ENCODE data around the gene PCYT1B.

DNA sequence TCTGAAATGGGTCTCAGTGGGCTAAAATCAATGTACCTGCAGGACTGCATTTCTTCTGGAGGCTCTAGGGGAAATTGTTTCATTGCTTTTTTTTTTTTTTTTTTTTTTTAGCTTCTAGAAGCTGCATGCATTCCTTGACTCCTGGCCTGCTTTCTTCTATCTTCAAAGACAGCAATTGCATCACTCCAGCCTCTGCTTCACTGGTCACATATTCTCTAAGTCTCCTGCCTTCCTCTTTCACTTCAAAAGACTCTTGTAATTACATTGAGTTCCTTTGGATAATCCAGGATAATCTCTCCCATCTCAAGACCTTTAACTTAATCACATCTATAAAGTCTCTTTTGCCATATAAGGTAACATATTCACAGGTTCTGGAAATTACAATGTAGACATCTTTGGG lies 11.3 kb upstream of the PCYT1B start:
- no peak for TF ChIP-seq EZH2 (IDR thresholded peaks at IDR 0.05; ENCODE audit: borderline replicate concordance, insufficient read depth, low read depth, low read length, poor library complexity, severe bottlenecking)
- TF ChIP-seq, protein P1, sequence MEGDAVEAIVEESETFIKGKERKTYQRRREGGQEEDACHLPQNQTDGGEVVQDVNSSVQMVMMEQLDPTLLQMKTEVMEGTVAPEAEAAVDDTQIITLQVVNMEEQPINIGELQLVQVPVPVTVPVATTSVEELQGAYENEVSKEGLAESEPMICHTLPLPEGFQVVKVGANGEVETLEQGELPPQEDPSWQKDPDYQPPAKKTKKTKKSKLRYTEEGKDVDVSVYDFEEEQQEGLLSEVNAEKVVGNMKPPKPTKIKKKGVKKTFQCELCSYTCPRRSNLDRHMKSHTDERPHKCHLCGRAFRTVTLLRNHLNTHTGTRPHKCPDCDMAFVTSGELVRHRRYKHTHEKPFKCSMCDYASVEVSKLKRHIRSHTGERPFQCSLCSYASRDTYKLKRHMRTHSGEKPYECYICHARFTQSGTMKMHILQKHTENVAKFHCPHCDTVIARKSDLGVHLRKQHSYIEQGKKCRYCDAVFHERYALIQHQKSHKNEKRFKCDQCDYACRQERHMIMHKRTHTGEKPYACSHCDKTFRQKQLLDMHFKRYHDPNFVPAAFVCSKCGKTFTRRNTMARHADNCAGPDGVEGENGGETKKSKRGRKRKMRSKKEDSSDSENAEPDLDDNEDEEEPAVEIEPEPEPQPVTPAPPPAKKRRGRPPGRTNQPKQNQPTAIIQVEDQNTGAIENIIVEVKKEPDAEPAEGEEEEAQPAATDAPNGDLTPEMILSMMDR (IDR thresholded peaks at IDR 0.05): no peak

All from B cell (primary cell).